Pancreas (tissue), 10 donors: ENCODE measurements around the gene TMEM108. TPM values are rescaled to one million over a fixed set of nuclear protein-coding genes. Genes with fewer than 3 reads are reported as not detected.

Experiments
- ATAC-seq, 4 donors: fragments of 200-7000 bp; cut with Tn5 transposase; one replicate each; pipeline versions ENCODE4 v1.8.0 to v1.9.1; 2020; ENCODE audit warnings: mild to moderate bottlenecking in 4 of 4, moderate library complexity in 4 of 4
- DNase-seq, 6 donors: peaks; one replicate each; pipeline ENCODE4 v3.0.0-alpha.2; 2020
- FAIRE-seq: peaks from 2 replicates; lab custom pipeline; 2012; peaks lifted over from hg19 to GRCh38; lab: Jason Lieb, UNC
- H3K27ac ChIP-seq, 4 donors: fragments of 200-600 bp; sonication (generic); 1 replicate in 3 of 4; 2 replicates in 1 of 4; pipeline versions ENCODE4 v1.5.0 to v1.8.0; 2020
- H3K27me3 ChIP-seq, 4 donors: fragments of 200-600 bp; one replicate each; pipeline ENCODE4 v1.8.0; 2021
- H3K36me3 ChIP-seq, 3 donors: fragments of 200-600 bp; sonication (generic) in 1 of 3; one replicate each; pipeline versions ENCODE4 v1.5.0 to v1.8.0; 2020 to 2021
- H3K4me1 ChIP-seq, 3 donors: fragments of 200-600 bp; one replicate each; pipeline ENCODE4 v1.8.0; 2021
- H3K4me3 ChIP-seq, 4 donors: fragments of 200-600 bp; sonication (generic) in 2 of 4; one replicate each; pipeline versions ENCODE4 v1.5.0 to v1.8.0; 2020 to 2021
- H3K9me3 ChIP-seq, 4 donors: fragments of 200-600 bp; one replicate each; pipeline ENCODE4 v1.8.0; 2021
- CTCF ChIP-seq, 4 donors: fragments of 200-600 bp; sonication (generic) in 3 of 4; IDR thresholded peaks; one replicate each; pipeline versions ENCODE4 v1.5.0 to v1.8.0; 2021; ENCODE audit warnings: antibody characterized with exemption in 4 of 4
- WGBS, 2 donors: extraction: QIAGEN DNeasy Blood & Tissue Kit; methylation state at CpG; one replicate each; pipeline ENCODE4 v1.1.7; 2013; 5-methylcytosine and 5-hydroxymethylcytosine counted together
- intact Hi-C, 3 donors: fragments of 100-400 bp; cut with DNase I; formaldehyde crosslinking; loops; one replicate each; pipeline versions ENCODE4 v1.11.1 to v1.14.2; 2022
- polyA plus RNA-seq, 2 donors: library from polyadenylated mRNA; stranded (reverse); fragments of 200-250 nt; gene quantifications; one replicate each; pipeline ENCODE4 v1.2.3, GENCODE V29; 2013
- total RNA-seq, 6 donors: library from RNA; stranded (reverse); fragmentation: NEBNext Ultra II Directional in 4 of 6; extraction: Animal tissue kit (Norgen Biotek cat#: 25700) in 4 of 6; gene quantifications; one replicate each; pipeline versions ENCODE4 v1.2.1 to v1.2.4, GENCODE V29; 2021 to 2023
- donor health status: healthy with polysubstance abuse.
- donor health status: DM: no; HTN: no; CAD: no; lungs with moderate emphysema.
- donor health status: DM: no; HTN: no; CAD: no.
- donor health status: control.
- donor health status: control.
- donor health status: Bipolar disorder and iron deficiency.
- donor health status: DM: yes; HTN: yes; CAD: no.
- donor health status: DM: no; HTN: no; CAD: no.
- donor health status: DM: no; HTN: no; CAD: no.
- donor health status: DM: yes; HTN: yes; CAD: no.

TMEM108 gene
- total and polyA plus RNA-seq, 8 donors, result 0.23 to 2.1 (median 0.52) TPM

GRCh38 chr3:133441867-133442270 is 403.7 kb downstream of the TMEM108 start:
- no peaks in the 10 kb centered on the region for H3K36me3 ChIP-seq
- no peaks in the 10 kb centered on the region for H3K27me3 ChIP-seq
- ATAC-seq, result no peak
- H3K9me3 ChIP-seq, result no peaks in the 10 kb centered on the region
- intact Hi-C loops, result no loop called here
- no peak for TF ChIP-seq CTCF (IDR thresholded peaks at IDR 0.05)
- no peak for DNase-seq
- peaks cover 0 to 6% (median 0%) of the 10 kb centered on the region in 3 donors for H3K4me1 ChIP-seq
- no peak overlapping the region for H3K27ac ChIP-seq
- H3K4me3 ChIP-seq, result no peak overlapping the region
- FAIRE-seq, result no peak
- 74 to 81% methylated on average over 3 of the region's 3 CpGs for WGBS, 2 donors

GRCh38 chr3:133442518-133442917 is 404.3 kb downstream of the TMEM108 start:
- no peak for ATAC-seq
- Histone ChIP-seq H3K36me3 (no peaks in the 10 kb centered on the region), H3K4me3 (no peak overlapping the region), H3K4me1 (peaks cover 0 to 6% (median 0%) of the 10 kb centered on the region in 3 donors), H3K27me3 (no peaks in the 10 kb centered on the region), H3K9me3 (no peaks in the 10 kb centered on the region), H3K27ac (no peak overlapping the region)
- TF ChIP-seq CTCF (IDR thresholded peaks at IDR 0.05), result no peak
- WGBS, 2 donors, result 81 to 93% methylated on average over 1 of the region's 1 CpG
- DNase-seq, result no peak
- intact Hi-C loops, result no loop called here
- no peak for FAIRE-seq

- intact Hi-C loops, result no loop called here
Measured at GRCh38 chr3:133443649-133444422, 405.6 kb downstream of the TMEM108 start.

GRCh38 chr3:133444423-133444774 is 406.2 kb downstream of the TMEM108 start:
- FAIRE-seq, result no peak
- intact Hi-C loops, result no loop called here

More at GRCh38 chr3:133443649-133444422, 405.6 kb downstream of the TMEM108 start:
- Histone ChIP-seq H3K27ac (no peak overlapping the region), H3K27me3 (no peaks in the 10 kb centered on the region), H3K9me3 (no peaks in the 10 kb centered on the region), H3K4me1 (peaks cover 0 to 17% (median 0%) of the 10 kb centered on the region in 3 donors), H3K4me3 (no peak overlapping the region), H3K36me3 (no peaks in the 10 kb centered on the region)
- FAIRE-seq, result no peak
- ATAC-seq, result peak; percentile 89 to 93 (median 90)
- TF ChIP-seq CTCF (IDR thresholded peaks at IDR 0.05), result no peak
- 9 to 10% methylated on average over 5 of the region's 5 CpGs for WGBS, 2 donors
- DNase-seq, result peak in 3 of 6 donors; percentile 30 to 67 (median 53)

More at GRCh38 chr3:133444423-133444774, 406.2 kb downstream of the TMEM108 start:
- 78 to 80% methylated on average over 4 of the region's 4 CpGs for WGBS, 2 donors
- H3K36me3 ChIP-seq, result no peaks in the 10 kb centered on the region
- H3K27ac ChIP-seq, result no peak overlapping the region
- H3K27me3 ChIP-seq, result no peaks in the 10 kb centered on the region
- H3K4me1 ChIP-seq, result peaks cover 0 to 17% (median 0%) of the 10 kb centered on the region in 3 donors
- ATAC-seq, result no peak
- DNase-seq, result no peak
- no peak overlapping the region for H3K4me3 ChIP-seq
- no peak for TF ChIP-seq CTCF (IDR thresholded peaks at IDR 0.05)
- H3K9me3 ChIP-seq, result no peaks in the 10 kb centered on the region
